HEK293 (cell line): ENCODE results near the gene SLC39A11.

Experiments used
- CTCF ChIA-PET: fragments of 350-600 bp; formaldehyde crosslinking; extraction: SDS; loops from one replicate; lab custom pipeline; 2021; ENCODE audit warnings: antibody characterized with exemption; lab: Yijun Ruan, JAX
- POLR2A ChIA-PET: fragments of 300-600 bp; formaldehyde crosslinking; extraction: SDS; loops from one replicate; lab custom pipeline; 2020; ENCODE audit warnings: antibody characterized with exemption, inconsistent platforms; lab: Yijun Ruan, JAX
- H3K27ac ChIP-seq: fragments of 200-500 bp; sonication (Bioruptor generic); 2 replicates; pipeline ENCODE4 v1.5.1; 2014; ENCODE audit warnings: low read depth, low read length, control low read depth, inconsistent platforms; ENCODE audit errors: extremely low read depth
- H3K36me3 ChIP-seq, 2 experiments: fragments of 200-500 bp in 1 of 2; sonication (Bioruptor generic) in 1 of 2; 1 replicate in 1 of 2; 2 replicates in 1 of 2; pipeline ENCODE4 v1.5.1; 2014 to 2017; ENCODE audit warnings: inconsistent platforms in 2 of 2, low read length in 2 of 2; ENCODE audit not compliant: control insufficient read depth in 2 of 2, insufficient read depth in 1 of 2
- H3K4me1 ChIP-seq: fragments of 200-500 bp; sonication (Bioruptor generic); 2 replicates; pipeline ENCODE4 v1.5.1; 2014; ENCODE audit warnings: mild to moderate bottlenecking, low read length, inconsistent platforms; ENCODE audit not compliant: control insufficient read depth, insufficient read depth
- H3K4me3 ChIP-seq: 2 replicates; pipeline ENCODE4 v1.5.1; 2011; ENCODE audit warnings: low read depth, mild to moderate bottlenecking, control low read depth, low read length, moderate library complexity
- H3K9me3 ChIP-seq: fragments of 200-500 bp; sonication (Bioruptor generic); 2 replicates; pipeline ENCODE4 v1.5.1; 2014; ENCODE audit warnings: low read depth, low read length, inconsistent platforms; ENCODE audit not compliant: control insufficient read depth, insufficient read depth
- FEZF1 ChIP-seq: fragments of 450-650 bp; formaldehyde crosslinking; IDR thresholded peaks from 2 replicates; pipeline ENCODE4 v1.5.1; 2016; ENCODE audit warnings: missing biosample characterization, missing genetic modification characterization
- MZF1 ChIP-seq: fragments of 450-650 bp; formaldehyde crosslinking; IDR thresholded peaks from 2 replicates; pipeline ENCODE4 v1.5.1; 2017; ENCODE audit warnings: missing biosample characterization, missing genetic modification characterization, borderline replicate concordance
- SCRT1 ChIP-seq: fragments of 450-650 bp; formaldehyde crosslinking; IDR thresholded peaks from 2 replicates; pipeline ENCODE4 v1.5.1; 2016; ENCODE audit warnings: missing biosample characterization, missing genetic modification characterization, borderline replicate concordance
- SP3 ChIP-seq: fragments of 450-650 bp; formaldehyde crosslinking; IDR thresholded peaks from 2 replicates; pipeline ENCODE4 v1.5.1; 2016; ENCODE audit warnings: missing biosample characterization, missing genetic modification characterization
- TRIM28 ChIP-seq: IDR thresholded peaks from 2 replicates; pipeline ENCODE4 v1.6.1; 2011; ENCODE audit warnings: low read length, control low read depth, borderline replicate concordance
- ZBTB1 ChIP-seq: fragments of 450-650 bp; formaldehyde crosslinking; IDR thresholded peaks from 2 replicates; pipeline ENCODE4 v1.5.1; 2016; ENCODE audit warnings: missing biosample characterization, missing genetic modification characterization
- ZFP37 ChIP-seq: fragments of 450-650 bp; formaldehyde crosslinking; IDR thresholded peaks from 2 replicates; pipeline ENCODE4 v1.5.1; 2016; ENCODE audit warnings: missing biosample characterization, missing genetic modification characterization
- ZNF157 ChIP-seq: fragments of 450-650 bp; formaldehyde crosslinking; IDR thresholded peaks from 2 replicates; pipeline ENCODE4 v1.5.1; 2016; ENCODE audit warnings: missing biosample characterization, missing genetic modification characterization
- ZNF184 ChIP-seq: fragments of 450-650 bp; IDR thresholded peaks from 2 replicates; pipeline ENCODE4 v1.5.1; 2018; ENCODE audit warnings: missing biosample characterization, mild to moderate bottlenecking, missing genetic modification characterization
- ZNF274 ChIP-seq, 2 experiments: fragments of 200-500 bp in 1 of 2; fragments of 450-650 bp in 1 of 2; sonication (Bioruptor generic) in 1 of 2; formaldehyde crosslinking in 1 of 2; IDR thresholded peaks; 2 replicates each; pipeline versions ENCODE4 v1.5.1 to v1.6.1; 2014 to 2016; ENCODE audit warnings: borderline replicate concordance in 1 of 2, inconsistent platforms in 1 of 2, low read length in 1 of 2, missing biosample characterization in 1 of 2, missing genetic modification characterization in 1 of 2
- ZNF473 ChIP-seq: fragments of 450-650 bp; formaldehyde crosslinking; IDR thresholded peaks from 2 replicates; pipeline ENCODE4 v1.5.1; 2017; ENCODE audit warnings: missing biosample characterization, missing genetic modification characterization
- ZNF555 ChIP-seq: fragments of 450-650 bp; formaldehyde crosslinking; conservative IDR thresholded peaks from 2 replicates; pipeline ENCODE4 v1.5.1; 2017; ENCODE audit warnings: missing biosample characterization, mild to moderate bottlenecking, missing genetic modification characterization, inconsistent platforms
- ZNF658 ChIP-seq: fragments of 450-650 bp; formaldehyde crosslinking; IDR thresholded peaks from 2 replicates; pipeline ENCODE4; 2016; ENCODE audit warnings: missing biosample characterization, missing genetic modification characterization
- ZNF692 ChIP-seq: fragments of 450-650 bp; formaldehyde crosslinking; IDR thresholded peaks from 2 replicates; pipeline ENCODE4 v1.5.1; 2016; ENCODE audit warnings: missing biosample characterization, missing genetic modification characterization
- ZNF704 ChIP-seq: fragments of 450-650 bp; formaldehyde crosslinking; IDR thresholded peaks from 2 replicates; pipeline ENCODE4 v1.5.1; 2016; ENCODE audit warnings: missing biosample characterization, missing genetic modification characterization
- ZNF843 ChIP-seq: fragments of 450-650 bp; formaldehyde crosslinking; IDR thresholded peaks from 2 replicates; pipeline ENCODE4 v1.5.1; 2016; ENCODE audit warnings: missing biosample characterization, missing genetic modification characterization
- ZSCAN23 ChIP-seq: fragments of 450-650 bp; formaldehyde crosslinking; IDR thresholded peaks from 2 replicates; pipeline ENCODE4 v1.5.1; 2016; ENCODE audit warnings: missing biosample characterization, missing genetic modification characterization
- TF ChIP-seq, protein P1 (sequence below): fragments of 450-650 bp; formaldehyde crosslinking; IDR thresholded peaks from 2 replicates; pipeline ENCODE4 v1.5.1; 2016; ENCODE audit warnings: missing biosample characterization, missing genetic modification characterization
- TF ChIP-seq, protein P2 (sequence below): fragments of 450-650 bp; formaldehyde crosslinking; IDR thresholded peaks from 2 replicates; pipeline ENCODE4; 2016; ENCODE audit warnings: missing biosample characterization, missing genetic modification characterization

Gene SLC39A11

DNA sequence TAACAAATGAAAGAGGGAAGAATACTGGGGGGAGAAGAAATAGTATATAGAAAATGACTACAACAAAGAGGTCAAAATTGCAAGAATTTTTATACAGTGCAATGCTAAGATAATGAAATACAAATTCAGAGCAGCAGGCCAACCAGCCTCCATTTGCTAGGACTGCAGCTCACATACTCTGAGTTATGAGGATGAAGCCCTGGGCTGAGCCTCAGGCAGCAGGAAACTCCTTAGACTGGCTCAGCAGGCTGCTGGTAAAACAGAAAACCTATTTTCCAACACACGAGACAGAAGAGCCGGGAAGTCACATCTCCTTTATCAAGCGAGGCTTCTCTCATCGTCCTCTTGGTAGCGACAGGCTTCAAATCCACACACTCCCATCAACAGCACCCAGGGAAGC lies 296.5 kb downstream of the SLC39A11 start:
- H3K36me3 ChIP-seq = no peaks in the 10 kb centered on the region
- no peak overlapping the region for H3K27ac ChIP-seq
- no peak overlapping the region for H3K4me3 ChIP-seq
- TF ChIP-seq ZNF692 (tag by site-specific recombination) (no peak), ZNF473 (tag by site-specific recombination) (no peak), ZBTB1 (no peak), SP3 (tag by site-specific recombination) (no peak), ZNF658 (tag by site-specific recombination) (no peak), SCRT1 (tag by site-specific recombination) (no peak), ZNF555 (tag by site-specific recombination) (no peak), ZSCAN23 (no peak), MZF1 (tag by site-specific recombination) (no peak), ZNF704 (tag by site-specific recombination) (no peak), ZNF843 (tag by site-specific recombination) (no peak), ZNF157 (tag by site-specific recombination) (no peak)
- TF ChIP-seq, protein P1, sequence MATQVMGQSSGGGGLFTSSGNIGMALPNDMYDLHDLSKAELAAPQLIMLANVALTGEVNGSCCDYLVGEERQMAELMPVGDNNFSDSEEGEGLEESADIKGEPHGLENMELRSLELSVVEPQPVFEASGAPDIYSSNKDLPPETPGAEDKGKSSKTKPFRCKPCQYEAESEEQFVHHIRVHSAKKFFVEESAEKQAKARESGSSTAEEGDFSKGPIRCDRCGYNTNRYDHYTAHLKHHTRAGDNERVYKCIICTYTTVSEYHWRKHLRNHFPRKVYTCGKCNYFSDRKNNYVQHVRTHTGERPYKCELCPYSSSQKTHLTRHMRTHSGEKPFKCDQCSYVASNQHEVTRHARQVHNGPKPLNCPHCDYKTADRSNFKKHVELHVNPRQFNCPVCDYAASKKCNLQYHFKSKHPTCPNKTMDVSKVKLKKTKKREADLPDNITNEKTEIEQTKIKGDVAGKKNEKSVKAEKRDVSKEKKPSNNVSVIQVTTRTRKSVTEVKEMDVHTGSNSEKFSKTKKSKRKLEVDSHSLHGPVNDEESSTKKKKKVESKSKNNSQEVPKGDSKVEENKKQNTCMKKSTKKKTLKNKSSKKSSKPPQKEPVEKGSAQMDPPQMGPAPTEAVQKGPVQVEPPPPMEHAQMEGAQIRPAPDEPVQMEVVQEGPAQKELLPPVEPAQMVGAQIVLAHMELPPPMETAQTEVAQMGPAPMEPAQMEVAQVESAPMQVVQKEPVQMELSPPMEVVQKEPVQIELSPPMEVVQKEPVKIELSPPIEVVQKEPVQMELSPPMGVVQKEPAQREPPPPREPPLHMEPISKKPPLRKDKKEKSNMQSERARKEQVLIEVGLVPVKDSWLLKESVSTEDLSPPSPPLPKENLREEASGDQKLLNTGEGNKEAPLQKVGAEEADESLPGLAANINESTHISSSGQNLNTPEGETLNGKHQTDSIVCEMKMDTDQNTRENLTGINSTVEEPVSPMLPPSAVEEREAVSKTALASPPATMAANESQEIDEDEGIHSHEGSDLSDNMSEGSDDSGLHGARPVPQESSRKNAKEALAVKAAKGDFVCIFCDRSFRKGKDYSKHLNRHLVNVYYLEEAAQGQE = no peak
- TF ChIP-seq, protein P2, sequence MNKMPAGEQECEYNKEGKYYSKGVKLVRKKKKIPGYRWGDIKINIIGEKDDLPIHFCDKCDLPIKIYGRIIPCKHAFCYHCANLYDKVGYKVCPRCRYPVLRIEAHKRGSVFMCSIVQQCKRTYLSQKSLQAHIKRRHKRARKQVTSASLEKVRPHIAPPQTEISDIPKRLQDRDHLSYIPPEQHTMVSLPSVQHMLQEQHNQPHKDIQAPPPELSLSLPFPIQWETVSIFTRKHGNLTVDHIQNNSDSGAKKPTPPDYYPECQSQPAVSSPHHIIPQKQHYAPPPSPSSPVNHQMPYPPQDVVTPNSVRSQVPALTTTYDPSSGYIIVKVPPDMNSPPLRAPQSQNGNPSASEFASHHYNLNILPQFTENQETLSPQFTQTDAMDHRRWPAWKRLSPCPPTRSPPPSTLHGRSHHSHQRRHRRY (tag by site-specific recombination) = no peak
- POLR2A ChIA-PET = no interaction called here
- CTCF ChIA-PET = no interaction called here
- no peaks in the 10 kb centered on the region for H3K9me3 ChIP-seq
- no peaks in the 10 kb centered on the region for H3K4me1 ChIP-seq

GRCh38 chr17:72794152-72794551 lies 298.3 kb downstream of the SLC39A11 start:
- Histone ChIP-seq H3K9me3 (no peaks in the 10 kb centered on the region), H3K4me3 (no peak overlapping the region), H3K4me1 (no peaks in the 10 kb centered on the region), H3K27ac (no peak overlapping the region), H3K36me3 (no peaks in the 10 kb centered on the region)
- TF ChIP-seq FEZF1 (tag by site-specific recombination) (no peak), ZNF184 (tag by site-specific recombination) (no peak), ZFP37 (tag by site-specific recombination) (no peak), ZNF274 (IDR thresholded peaks at IDR 0.05; ENCODE audit: low read length) (no peak), ZNF274 (tag by site-specific recombination; IDR thresholded peaks at IDR 0.05; ENCODE audit: borderline replicate concordance) (0 out of 2 replicates have a peak, but pooled peaks have one; percentile 23), TRIM28 (no peak)
- CTCF ChIA-PET = no interaction called here
- POLR2A ChIA-PET = no interaction called here
